GM12892 (cell line): ENCODE measurements around the gene PRDM13.

Experiments used
- POLR2A ChIP-seq: IDR thresholded peaks from 2 replicates; pipeline ENCODE4 v1.6.1; 2011; ENCODE audit warnings: low read depth, low read length, control low read depth
- POLR2AphosphoS5 ChIP-seq: IDR thresholded peaks from 2 replicates; pipeline ENCODE4 v1.6.1; 2011; ENCODE audit warnings: low read depth, low read length, control low read depth
- TAF1 ChIP-seq: IDR thresholded peaks from 2 replicates; pipeline ENCODE4 v1.6.1; 2011; ENCODE audit warnings: low read depth, mild to moderate bottlenecking, control low read depth, low read length, borderline replicate concordance

- TF ChIP-seq TAF1 (no peak), POLR2A (no peak), POLR2AphosphoS5 (no peak)
Measured at GRCh38 chr6:99608886-99609482, 2.4 kb downstream of the PRDM13 start.
